Gastroesophageal sphincter (tissue), 3 donors: Measurements from ENCODE around the gene TMEM184A.

Experiments used
- CTCF ChIP-seq, 4 experiments: fragments of 200-600 bp in 2 of 4; fragments of 450-650 bp in 2 of 4; sonication (generic) in 1 of 4; IDR thresholded peaks; one replicate each; pipeline ENCODE4 v1.5.1; 2017 to 2019; ENCODE audit warnings: antibody characterized with exemption in 4 of 4, mild to moderate bottlenecking in 2 of 4, moderate library complexity in 2 of 4
- POLR2AphosphoS5 ChIP-seq: sonication (generic); formaldehyde crosslinking; IDR thresholded peaks from one replicate; pipeline ENCODE4 v1.6.1; 2017; ENCODE audit warnings: antibody characterized with exemption

GRCh38 chr7:1529383-1530116 lies 26.5 kb downstream of the TMEM184A start:
- TF ChIP-seq CTCF (IDR thresholded peaks at IDR 0.05), result no peak
- TF ChIP-seq POLR2AphosphoS5, result no peak
